ENCODE data around the gene TTLL5. TPM values are rescaled to one million over a fixed set of nuclear protein-coding genes. Genes with fewer than 3 reads are reported as not detected.

TTLL5 gene
- total and polyA plus RNA-seq, 2 of the 13 experiments (the other 11 are each of a cell fraction or from before 2014, with no cell fraction given): 11.8 to 18.8 TPM

DNA sequence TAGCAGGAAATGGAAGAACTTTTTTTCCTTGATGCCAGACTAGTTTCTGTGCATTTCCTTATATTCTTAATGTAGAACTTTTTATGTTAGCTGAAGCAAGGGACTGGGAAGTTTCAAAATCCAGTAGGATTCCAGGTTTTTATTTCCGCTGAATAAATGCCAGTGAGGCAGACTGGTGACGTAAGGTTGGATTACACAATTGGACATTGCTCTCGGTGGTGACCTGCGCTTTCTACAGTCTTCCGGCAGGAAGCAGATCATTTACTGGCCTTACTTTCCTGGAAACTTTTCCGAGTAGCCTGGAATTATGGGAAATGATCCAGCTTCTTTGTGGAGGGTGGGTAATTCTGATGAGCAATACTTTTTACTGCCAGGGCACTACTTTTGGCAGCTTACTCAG is 328.1 kb downstream of the TTLL5 start (continued):
- TF ChIP-seq ZNF576 (CRISPR knock-in tag; IDR thresholded peaks at IDR 0.05) (no peak), ARID5B (CRISPR knock-in tag; IDR thresholded peaks at IDR 0.05) (peak; percentile 87), ARID2 (CRISPR knock-in tag; IDR thresholded peaks at IDR 0.05; ENCODE audit: borderline replicate concordance) (no peak), ZNF512B (CRISPR knock-in tag; IDR thresholded peaks at IDR 0.05; ENCODE audit: borderline replicate concordance) (no peak), ATAD3A (CRISPR knock-in tag; IDR thresholded peaks at IDR 0.05) (no peak), BRD4 (CRISPR knock-in tag; IDR thresholded peaks at IDR 0.05) (no peak), EP300 (IDR thresholded peaks at IDR 0.05; ENCODE audit: low read depth in 2 of 2, low read length in 2 of 2) (peak in 1 of 2 experiments; percentile 62; a peak in 2 of 4 replicates), EP300 (CRISPR knock-in tag; IDR thresholded peaks at IDR 0.05; ENCODE audit: borderline replicate concordance) (no peak), ZNF557 (CRISPR knock-in tag; IDR thresholded peaks at IDR 0.05) (no peak), ZNF292 (CRISPR knock-in tag; IDR thresholded peaks at IDR 0.05; ENCODE audit: borderline replicate concordance, low read depth) (no peak), ZNF331 (CRISPR knock-in tag; IDR thresholded peaks at IDR 0.05) (peak; percentile 49; the same call in 1 of the 2 replicates), ZBTB2 (CRISPR knock-in tag; IDR thresholded peaks at IDR 0.05; ENCODE audit: low read depth) (no peak), ZNF317 (CRISPR knock-in tag; IDR thresholded peaks at IDR 0.05) (no peak), ZNF501 (CRISPR knock-in tag; IDR thresholded peaks at IDR 0.05) (no peak), GATAD2A (CRISPR knock-in tag; IDR thresholded peaks at IDR 0.05) (peak; percentile 79), FIP1L1 (IDR thresholded peaks at IDR 0.05; ENCODE audit: borderline replicate concordance, insufficient read depth, low read depth, low read length) (no peak), SRF (IDR thresholded peaks at IDR 0.05; ENCODE audit: low read depth, low read length) (no peak)
- TF ChIP-seq, protein P1, sequence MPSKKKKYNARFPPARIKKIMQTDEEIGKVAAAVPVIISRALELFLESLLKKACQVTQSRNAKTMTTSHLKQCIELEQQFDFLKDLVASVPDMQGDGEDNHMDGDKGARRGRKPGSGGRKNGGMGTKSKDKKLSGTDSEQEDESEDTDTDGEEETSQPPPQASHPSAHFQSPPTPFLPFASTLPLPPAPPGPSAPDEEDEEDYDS (CRISPR knock-in tag; IDR thresholded peaks at IDR 0.05): no peak
- TF ChIP-seq, protein P2, sequence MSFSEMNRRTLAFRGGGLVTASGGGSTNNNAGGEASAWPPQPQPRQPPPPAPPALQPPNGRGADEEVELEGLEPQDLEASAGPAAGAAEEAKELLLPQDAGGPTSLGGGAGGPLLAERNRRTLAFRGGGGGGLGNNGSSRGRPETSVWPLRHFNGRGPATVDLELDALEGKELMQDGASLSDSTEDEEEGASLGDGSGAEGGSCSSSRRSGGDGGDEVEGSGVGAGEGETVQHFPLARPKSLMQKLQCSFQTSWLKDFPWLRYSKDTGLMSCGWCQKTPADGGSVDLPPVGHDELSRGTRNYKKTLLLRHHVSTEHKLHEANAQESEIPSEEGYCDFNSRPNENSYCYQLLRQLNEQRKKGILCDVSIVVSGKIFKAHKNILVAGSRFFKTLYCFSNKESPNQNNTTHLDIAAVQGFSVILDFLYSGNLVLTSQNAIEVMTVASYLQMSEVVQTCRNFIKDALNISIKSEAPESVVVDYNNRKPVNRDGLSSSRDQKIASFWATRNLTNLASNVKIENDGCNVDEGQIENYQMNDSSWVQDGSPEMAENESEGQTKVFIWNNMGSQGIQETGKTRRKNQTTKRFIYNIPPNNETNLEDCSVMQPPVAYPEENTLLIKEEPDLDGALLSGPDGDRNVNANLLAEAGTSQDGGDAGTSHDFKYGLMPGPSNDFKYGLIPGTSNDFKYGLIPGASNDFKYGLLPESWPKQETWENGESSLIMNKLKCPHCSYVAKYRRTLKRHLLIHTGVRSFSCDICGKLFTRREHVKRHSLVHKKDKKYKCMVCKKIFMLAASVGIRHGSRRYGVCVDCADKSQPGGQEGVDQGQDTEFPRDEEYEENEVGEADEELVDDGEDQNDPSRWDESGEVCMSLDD (CRISPR knock-in tag; IDR thresholded peaks at IDR 0.05; ENCODE audit: borderline replicate concordance): no peak
